LNCaP clone FGC (cell line): ENCODE results near the gene PELI3.

Source experiments
- DNase-seq: peaks from one replicate; pipeline ENCODE4 v3.0.0-alpha.2; 2011; ENCODE audit warnings: low read depth
- H3K4me3 ChIP-seq: 2 replicates; pipeline ENCODE4 v1.5.1; 2011; ENCODE audit warnings: mild to moderate bottlenecking, low read depth, low read length, control low read depth
- CTCF ChIP-seq: IDR thresholded peaks from 2 replicates; pipeline ENCODE4 v1.5.1; 2012; ENCODE audit warnings: mild to moderate bottlenecking; ENCODE audit not compliant: control insufficient read depth, insufficient read depth; ENCODE audit errors: extremely low read depth

PELI3 gene

GRCh38 chr11:66469441-66469840 is 2.7 kb downstream of the PELI3 start:
- no peak for TF ChIP-seq CTCF
- DNase-seq, result no peak
- no peak overlapping the region for H3K4me3 ChIP-seq

- DNase-seq, result no peak
- no peak overlapping the region for H3K4me3 ChIP-seq
- TF ChIP-seq CTCF, result no peak
These were observed 3.3 kb downstream of the PELI3 start for GRCh38 chr11:66470015-66470414.

GRCh38 chr11:66471142-66471541 is 4.4 kb downstream of the PELI3 start:
- no peak for TF ChIP-seq CTCF
- no peak for DNase-seq
- H3K4me3 ChIP-seq, result no peak overlapping the region

GRCh38 chr11:66472054-66472453 is 5.3 kb downstream of the PELI3 start:
- TF ChIP-seq CTCF, result no peak
- DNase-seq, result no peak
- no peak overlapping the region for H3K4me3 ChIP-seq

- DNase-seq, result no peak
- TF ChIP-seq CTCF, result no peak
- no peak overlapping the region for H3K4me3 ChIP-seq
These were observed 6.5 kb downstream of the PELI3 start for GRCh38 chr11:66473167-66473566.

- no peak for DNase-seq
- TF ChIP-seq CTCF, result no peak
- no peak overlapping the region for H3K4me3 ChIP-seq
These were observed 7.2 kb downstream of the PELI3 start for GRCh38 chr11:66473608-66474515.

- TF ChIP-seq CTCF, result no peak
- no peak overlapping the region for H3K4me3 ChIP-seq
- DNase-seq, result no peak
These were observed 8.9 kb downstream of the PELI3 start for GRCh38 chr11:66475349-66476172.
